GM19455 (cell line): ENCODE data around the gene KLHL3.

Experiments used
- ATAC-seq: cut with Tn5 transposase; IDR thresholded peaks from one replicate; pipeline ENCODE4 v1.9.1; 2021; ENCODE audit not compliant: unreplicated experiment

The KLHL3 gene

DNA sequence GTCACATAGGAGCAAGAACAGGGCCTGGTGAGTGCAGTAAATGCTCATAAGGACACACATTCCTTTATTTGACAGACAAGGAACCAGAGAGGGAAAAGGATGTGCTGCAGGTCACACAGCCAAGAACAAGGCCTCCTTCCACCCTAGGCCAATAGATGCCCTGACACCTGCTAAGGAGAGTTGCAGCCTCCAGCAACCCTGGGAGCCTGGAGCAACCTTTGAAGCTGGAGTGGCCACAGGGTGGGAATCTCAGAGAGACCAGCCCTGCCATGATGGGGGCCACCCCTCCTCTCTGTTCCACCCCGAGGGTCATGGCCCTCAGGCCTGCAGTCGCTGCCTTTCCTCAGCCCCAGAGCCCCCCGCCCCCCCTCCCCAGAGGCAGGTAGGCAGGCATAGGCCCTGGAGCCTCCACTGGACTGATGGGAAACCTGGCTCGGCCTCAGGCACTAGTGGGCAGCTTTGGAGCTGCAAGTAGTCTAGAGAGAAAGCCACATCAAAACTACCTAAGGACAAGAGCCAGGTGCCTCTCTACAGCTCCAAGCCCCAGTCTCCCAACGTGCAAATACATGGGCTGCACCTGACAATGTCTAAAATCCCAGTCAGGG is 120.6 kb downstream of the KLHL3 start:
- no peak for ATAC-seq

DNA sequence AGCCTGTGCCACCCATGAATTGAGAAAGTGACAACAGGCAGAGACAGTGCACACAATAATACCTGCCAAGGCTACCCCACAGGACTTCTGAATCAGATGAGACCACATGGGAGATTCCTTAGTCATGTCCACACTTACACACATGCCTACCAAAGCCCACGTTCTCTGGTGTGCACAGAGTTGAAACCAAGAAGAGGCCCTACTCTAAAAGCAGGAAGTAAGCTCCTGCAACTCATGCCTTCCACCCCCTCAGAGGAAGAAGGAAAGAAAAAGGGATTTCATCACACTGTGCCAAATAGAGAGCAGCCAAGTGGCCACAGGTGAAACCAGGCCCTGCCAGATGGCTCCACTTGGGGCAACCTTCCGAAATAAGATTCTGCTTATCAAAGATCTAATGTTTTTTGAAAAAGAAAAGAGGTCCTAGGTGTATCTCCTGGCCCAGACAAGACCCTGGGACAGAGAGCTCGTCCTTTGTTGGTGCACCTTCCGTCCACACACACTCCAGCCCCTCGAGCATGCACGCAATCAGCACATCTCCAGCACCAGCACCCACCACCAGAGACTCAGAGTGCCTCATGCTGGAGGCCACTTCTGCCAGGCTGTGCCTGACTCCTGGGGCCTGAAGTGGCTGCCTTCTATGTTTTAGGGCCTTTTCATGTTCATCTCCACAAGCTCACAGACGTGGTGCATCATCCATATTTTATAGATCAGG is 122.2 kb downstream of the KLHL3 start:
- ATAC-seq: no peak

DNA sequence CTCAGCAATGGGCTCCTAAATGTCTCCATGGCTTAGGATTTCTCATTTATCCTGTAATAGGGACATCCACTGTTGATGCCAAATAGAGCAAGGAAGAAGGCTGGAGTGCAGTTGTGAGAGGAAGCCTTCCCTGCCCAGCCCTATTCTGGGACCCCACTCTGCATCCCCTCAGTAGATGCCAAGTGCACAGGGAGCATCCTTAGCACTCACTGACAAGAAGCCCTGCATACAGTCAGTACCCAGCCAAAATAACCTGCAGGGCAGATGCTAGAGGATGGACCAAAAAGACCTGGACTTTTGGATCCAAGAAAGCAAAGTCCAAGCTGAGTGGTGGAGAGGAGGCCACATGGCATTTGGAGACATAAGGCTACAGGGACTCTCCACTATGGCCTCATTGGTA is 123.3 kb downstream of the KLHL3 start:
- no peak for ATAC-seq

DNA sequence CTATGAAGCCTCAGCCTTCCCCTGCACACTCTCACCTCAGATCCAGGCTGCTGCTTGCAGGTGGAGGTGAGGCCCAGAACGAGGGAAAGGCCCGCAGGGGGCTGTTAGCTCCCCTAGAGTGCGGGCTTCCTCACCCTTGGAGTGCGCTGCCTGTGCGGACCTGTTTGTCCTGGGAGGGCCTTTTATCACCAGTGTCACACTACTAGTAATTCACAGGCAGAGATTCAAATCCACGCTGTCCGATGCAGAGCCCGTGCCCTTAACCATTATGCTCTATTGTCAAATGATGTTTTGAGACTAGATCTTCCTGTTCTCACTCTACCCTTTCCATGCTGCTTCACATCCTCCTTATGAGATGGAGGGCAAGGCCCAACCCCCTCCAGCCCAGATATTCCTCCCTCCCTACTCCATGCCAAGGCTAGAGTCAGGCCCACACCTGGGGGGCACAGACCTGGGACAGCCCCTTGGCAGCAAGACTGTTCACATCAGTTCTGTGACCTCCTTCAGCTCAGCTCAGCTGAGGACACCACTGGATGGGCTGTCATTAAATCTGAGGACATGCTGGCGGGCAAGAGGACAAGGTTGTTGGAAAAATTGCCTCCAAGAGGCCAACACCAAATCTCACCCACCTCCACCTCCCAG is 124.0 kb downstream of the KLHL3 start:
- no peak for ATAC-seq

DNA sequence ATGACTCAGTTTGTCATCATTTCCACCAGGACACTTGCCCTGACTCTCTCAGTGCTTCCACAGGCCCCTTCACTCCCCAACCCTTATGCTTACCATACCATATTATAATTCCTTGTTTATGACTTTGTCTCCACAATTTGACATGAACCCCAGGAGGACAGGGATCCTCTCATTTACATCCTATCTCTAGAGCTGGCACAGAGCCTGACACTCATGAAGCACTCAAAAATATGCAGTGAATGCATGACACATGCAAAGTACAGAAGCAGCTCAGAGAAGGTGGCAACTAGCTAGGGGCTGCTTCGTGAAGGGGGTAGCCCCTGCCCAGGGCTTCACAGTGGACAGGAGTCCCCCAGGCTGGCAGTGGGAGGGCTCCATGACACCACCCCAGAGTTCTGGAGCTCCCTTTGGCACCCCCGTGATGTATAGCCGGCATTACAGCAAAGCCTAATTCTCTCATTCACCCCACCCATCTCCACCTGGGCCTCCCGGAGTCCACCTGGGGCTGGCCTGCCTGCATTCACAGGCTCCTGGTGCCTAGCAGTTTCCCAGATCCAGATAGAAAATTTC is 124.8 kb downstream of the KLHL3 start:
- ATAC-seq: no peak

DNA sequence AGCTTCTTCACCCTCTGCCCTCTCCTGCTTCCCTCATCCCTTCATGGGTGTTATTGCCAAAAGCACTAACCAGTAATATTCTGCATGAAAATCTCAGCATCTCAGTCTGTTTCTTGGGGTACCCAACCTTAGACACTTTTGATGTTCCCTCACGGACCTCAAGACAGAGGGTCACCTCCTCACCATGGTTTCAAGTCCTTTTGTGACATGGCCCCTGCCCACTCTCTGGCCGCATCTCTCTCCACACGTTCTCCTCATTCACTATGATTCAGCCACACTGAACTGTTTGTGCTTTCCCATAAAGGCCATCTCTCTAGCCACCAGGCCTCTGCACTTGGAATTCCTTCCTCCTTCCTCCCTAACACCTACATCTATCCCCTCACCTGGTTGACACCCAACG is 125.3 kb downstream of the KLHL3 start:
- no peak for ATAC-seq

DNA sequence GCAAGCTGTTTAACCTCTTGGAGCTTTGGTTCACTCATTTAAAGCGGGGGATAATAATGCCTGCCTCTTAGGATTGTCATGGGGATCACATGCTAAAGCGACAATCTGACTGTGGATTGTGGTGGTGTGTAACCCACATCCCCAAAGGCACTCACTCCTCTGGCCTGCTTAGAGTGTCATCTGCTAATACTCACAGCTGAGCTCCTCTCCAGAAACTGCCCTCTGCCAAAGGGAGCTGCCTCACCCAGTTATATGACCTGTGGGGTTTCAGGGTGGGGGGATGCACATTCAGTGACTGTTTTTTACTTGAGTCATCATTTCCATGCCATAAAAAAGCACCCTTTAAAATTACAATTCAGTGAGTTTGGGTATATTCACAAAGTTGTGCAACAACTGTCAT is 126.8 kb downstream of the KLHL3 start:
- ATAC-seq: no peak

DNA sequence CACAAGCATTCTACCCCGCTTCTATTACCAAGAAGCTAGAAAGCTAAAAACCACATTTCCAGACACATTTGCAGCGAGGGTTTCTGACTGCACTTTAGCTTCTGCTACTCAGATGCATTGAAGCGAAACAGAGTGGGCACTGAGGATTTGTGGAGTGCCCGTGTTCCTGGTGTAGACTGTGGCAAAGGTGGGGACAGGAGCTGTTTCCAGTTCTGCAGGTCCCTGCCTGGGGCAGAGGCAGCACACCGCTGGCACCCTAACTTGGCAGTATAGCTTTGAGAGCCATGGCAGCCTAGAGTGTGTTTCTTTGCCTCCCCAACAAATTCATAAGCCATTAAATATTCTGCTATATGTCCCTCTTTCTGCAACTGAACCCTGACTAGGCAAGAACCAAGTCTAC is 128.1 kb downstream of the KLHL3 start:
- ATAC-seq: no peak

DNA sequence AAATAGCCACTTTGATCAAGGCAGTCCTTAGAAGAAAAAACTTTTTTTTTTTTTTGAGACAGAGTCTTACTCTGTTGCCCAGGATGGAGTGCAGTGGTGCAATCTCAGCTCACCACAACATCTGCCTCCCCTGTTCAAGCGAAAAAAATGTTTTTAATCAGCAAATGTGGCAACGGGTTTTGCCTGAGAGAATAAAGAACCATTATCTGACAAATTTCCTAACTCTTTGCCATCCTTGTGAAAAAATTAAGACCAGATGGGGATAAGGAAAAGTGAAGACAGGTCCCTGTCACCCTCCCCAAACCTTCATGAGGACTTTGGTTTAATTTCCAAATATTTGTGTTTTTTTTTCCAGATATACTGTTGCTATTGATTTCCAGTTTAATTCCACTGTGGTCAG is 129.5 kb downstream of the KLHL3 start:
- no peak for ATAC-seq

DNA sequence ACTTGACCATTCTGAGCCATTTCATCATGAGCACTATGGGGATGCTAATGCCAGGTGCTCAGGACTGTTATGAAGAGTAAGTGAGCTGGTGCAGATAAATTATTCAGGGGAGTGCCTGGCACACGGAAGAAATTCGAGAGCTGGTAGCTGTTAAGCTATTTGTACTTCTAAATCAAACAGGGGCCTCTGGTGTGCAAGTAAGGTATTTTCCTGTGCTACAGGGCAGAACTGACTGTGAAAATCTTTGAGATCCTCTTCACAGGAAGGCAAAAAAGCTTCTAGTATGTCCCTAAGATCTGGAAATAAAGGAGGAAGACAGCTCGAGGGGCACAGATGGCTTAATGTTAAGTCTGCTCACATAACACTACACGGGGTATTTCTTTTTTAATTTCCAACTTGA is 130.5 kb downstream of the KLHL3 start:
- ATAC-seq: no peak

DNA sequence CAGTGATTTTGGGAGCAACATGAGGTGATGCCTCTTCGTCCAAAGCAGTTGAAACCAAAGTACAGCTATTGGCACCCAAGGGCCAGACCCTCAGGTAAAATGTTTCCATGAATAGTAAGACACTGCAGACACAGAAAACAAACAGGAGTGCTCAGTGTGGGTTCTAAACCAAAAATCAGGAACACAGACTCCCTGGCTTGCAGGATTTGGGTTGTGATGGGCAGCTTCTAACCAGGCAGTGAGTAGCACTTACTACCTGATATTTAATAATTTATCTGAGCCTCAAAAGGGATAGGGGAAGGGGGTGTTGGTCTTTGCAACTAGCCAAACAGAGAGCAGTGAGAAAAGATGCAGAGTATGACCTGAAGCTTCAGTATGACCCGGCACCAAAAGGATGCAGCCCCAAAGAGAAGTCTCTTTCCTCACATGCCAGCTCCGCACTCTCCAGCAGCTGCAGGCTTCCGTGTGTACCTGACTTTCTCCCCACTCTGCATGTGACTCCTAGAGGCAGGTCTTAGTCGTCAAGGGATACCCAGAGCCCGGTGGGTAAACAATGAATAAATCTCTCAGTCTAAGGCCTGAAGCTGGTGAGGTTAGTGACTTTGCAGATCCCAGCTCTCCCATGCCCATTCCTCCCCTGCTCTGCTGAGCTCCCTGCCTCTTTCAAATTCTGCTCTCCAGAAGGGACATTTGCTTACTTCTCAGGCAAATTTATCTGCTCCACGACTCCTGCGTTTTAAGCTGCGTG is 131.4 kb downstream of the KLHL3 start:
- no peak for ATAC-seq

DNA sequence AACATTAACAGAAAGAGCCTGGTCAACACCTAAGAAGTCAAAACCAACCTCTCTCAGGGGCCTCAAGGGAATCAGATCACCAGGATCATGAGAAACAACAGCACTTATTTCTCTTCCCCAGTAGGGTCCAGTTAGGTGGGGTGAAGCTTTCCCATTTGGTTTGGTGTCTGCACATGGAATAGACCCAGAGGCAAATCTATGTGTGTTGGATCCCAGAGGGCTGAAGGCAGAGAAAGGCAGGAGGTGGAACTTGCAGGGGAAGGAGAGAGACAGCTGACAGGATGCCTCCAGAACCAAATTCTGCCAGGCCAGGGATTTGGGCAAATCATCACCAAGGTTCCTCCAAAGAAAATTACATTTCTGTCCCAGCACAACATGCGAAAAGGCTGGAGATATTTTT is 132.0 kb downstream of the KLHL3 start:
- ATAC-seq: no peak

DNA sequence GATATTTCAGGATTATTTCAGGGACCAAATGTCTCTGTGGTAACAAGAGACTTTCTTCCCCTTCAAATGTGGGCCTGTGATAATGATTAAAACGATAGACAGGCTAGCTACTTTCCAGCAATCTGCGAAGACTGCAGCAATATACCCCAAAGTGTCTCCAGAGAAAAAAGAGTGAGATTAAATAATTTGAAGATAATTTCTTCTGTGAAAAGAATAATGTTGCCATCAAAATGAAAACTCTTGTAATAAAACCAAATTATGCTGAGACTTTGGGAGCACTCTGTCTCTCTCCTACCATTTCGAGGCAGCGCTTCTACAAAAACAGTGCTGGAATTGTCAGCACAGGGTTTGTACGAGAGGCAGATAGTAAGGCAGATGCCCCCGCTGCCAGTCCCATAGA is 132.5 kb downstream of the KLHL3 start:
- ATAC-seq: no peak

DNA sequence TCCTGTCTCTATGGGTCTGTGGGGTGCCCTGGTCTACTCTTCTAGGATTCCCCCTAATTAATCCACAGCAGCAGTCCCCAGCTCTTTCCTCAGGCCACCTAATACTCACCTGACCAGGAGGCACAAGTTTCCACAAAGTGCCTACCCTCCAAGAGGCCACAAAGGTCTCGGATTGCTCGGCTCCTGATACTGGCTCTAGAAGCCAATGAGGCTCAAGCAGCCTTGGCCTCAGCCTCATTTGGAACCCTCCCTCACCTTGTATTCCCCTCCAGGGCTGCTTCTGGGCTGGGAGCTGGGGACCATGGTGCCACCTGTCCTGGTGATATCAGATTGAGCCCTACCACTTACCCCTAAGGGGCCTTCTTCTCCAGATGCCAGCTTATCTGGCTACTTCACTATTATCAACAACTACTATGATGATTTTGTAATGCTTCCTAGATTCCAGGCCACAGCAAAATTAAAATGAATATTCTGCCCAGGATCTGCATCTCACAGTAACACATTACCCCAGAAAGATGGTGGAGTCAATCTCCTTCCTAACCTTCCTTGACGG is 133.1 kb downstream of the KLHL3 start:
- no peak for ATAC-seq

DNA sequence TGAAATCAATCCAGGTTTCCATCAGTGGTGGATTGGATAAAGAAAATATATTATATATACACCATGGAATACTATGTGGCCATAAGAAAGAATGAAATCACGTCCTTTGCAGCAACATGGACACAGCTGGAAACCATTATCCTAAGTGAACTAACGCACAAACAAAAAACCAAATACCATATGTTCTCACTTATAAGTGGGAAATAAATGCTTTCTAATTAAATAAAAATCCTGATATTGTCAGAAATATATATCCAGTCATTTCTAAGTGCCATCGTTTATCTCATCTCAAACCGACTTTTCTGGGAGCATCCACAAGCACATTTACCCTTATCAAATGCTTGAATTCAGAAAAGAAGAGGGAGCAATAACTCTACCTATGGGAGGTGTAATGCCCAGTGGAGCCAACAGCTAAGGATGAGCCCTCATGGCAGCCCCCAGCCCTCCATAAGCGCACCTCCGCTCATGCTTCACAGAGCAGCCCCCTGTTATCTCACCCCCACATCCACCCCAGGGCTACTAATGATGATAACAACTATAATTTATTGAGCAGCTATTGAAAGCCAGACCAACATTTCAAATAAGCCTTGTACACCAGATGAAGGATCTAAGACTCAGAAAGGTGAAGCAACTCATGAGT is 135.0 kb downstream of the KLHL3 start:
- no peak for ATAC-seq

DNA sequence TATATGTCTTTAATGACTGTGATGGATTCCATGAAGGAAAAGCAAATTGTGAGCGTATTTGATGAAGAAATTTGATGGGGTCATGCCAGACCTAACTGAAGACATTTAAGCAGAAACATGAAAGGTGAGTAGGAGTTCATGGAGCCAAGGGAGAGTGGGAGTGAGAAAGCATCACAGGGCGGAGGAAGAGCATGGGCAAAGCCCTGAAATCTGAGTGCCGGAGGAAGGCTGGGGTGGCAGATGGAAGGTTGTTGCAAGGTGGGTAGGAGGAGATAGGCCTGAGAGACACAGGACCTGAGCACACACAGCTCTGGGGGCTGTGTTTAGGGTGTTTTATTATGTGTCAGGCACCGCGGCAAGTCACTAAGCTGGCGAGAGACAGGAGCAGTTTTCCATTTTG is 136.4 kb downstream of the KLHL3 start:
- ATAC-seq: no peak

DNA sequence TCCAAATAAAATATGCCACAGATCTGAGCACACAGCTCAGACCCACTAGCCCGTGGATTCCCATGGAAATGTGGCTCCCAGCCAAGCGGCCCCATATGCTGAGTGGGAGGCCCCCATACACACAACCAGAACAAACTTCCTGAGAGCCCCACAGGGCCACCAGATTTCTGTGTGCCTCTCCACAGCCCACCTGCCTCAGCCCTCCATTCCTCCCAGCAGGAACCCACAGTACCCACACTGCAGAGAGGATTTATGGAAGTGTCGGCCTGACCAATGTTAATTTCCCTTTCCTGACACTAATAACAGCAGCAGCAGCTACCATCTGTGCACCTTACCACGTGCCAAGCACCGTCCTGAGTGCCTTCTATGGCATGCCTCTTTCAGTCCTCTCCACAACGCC is 137.5 kb downstream of the KLHL3 start:
- no peak for ATAC-seq

DNA sequence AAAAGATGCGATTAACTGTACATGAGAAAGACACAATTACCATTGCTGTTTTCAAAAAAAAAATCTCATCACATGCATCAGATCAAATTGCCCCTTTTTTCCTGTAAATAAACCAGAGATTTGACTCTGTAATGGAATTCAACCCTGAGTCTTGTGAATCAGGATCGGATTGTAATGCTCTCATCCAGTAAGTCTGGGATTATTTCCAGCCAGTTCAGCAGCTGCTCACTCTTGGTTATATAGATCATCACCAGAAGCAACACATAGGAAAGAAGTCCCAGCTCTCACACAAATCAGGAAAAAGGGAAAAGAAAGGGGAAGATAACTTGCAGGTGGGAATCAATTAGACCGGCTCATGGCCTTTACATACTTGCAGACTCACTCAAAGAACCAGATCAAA is 138.9 kb downstream of the KLHL3 start:
- ATAC-seq: no peak

DNA sequence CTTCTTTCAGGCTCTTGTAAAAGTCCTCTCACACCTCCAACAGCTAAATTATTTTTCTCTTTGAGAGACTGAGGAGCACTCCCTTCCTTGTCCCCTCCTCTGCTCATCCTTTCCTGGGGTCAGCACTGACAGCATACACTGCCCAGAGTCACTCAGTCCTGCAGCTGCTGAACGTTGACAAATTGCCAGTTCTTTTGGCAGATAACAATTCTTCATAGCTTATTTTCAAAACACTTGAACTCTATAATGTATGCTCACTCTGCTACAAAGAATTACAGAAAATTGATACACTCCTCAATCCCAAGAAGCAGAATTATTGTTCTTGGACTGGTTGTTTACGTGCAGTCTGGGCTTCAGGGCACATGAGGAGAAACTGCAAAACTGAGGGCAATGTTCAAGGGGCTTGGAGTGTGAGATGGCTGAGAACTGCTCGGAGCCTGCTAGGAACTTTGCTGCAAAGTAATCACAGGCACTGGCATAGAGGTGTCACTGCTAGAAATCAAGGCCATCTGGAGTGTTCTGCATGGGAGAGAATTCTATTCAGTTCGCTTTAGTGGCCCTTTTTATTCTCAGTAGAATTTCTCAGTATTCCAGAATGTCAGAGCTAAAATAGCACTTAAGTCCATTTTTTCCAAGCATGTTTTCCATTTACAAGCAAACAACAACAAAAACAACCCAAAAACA is 140.4 kb downstream of the KLHL3 start:
- ATAC-seq: no peak

DNA sequence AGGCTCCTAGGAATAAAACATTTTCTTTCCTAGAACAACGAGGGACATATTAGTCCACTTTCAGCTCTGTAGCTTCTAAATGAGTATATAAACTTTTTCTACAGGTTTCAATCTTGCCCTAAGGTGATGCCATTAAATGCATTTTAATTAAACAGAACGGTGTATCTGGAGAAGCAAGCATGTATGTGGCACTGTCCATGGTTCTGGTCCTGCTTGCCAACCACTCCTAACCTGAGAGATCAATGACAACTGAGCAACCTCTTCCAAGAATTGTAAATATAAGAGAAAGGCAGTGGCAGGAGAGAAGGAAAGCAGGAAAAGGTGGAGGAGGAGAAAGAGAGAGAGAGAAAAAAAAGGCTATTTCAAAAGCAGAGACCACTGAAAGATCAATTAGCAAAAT is 141.2 kb downstream of the KLHL3 start:
- ATAC-seq: no peak
